Stimulated activated CD4-positive, alpha-beta T cell treated with anti-CD3 and anti-CD28 coated beads, TNF-alpha, amount 100 ng/mL, for 24 hours (primary cell): Measurements from ENCODE around the gene NUDT7.
A peak's percentile ranks its signal among the peaks of the same experiment; 100 is the strongest.

ENCODE experiments used
- DNase-seq, 3 experiments: peaks; one replicate each; pipeline ENCODE4 v3.0.0-alpha.2; 2020; ENCODE audit warnings: low read depth in 3 of 3

The NUDT7 gene

GRCh38 chr16:77722309-77723107 lies at the start of gene NUDT7:
Gene NUDT7, plus strand, starts transcription at chr16:77722514. Its CDS starts 69 bp downstream, at chr16:77722583.
- DNase-seq: peak; percentile 96 to 99 (median 99)

- DNase-seq: no peak
Measured at GRCh38 chr16:77674888-77675287, 47.4 kb upstream of the NUDT7 start.

- peak; percentile 13 to 50 (median 16) for DNase-seq
Measured at GRCh38 chr16:77675464-77676324, 46.6 kb upstream of the NUDT7 start.

GRCh38 chr16:77677129-77677528 lies 45.2 kb upstream of the NUDT7 start:
- no peak for DNase-seq

- DNase-seq: no peak
Measured at GRCh38 chr16:77679391-77679790, 42.9 kb upstream of the NUDT7 start.

- no peak for DNase-seq
Measured at GRCh38 chr16:77679901-77680300, 42.4 kb upstream of the NUDT7 start.

DNA sequence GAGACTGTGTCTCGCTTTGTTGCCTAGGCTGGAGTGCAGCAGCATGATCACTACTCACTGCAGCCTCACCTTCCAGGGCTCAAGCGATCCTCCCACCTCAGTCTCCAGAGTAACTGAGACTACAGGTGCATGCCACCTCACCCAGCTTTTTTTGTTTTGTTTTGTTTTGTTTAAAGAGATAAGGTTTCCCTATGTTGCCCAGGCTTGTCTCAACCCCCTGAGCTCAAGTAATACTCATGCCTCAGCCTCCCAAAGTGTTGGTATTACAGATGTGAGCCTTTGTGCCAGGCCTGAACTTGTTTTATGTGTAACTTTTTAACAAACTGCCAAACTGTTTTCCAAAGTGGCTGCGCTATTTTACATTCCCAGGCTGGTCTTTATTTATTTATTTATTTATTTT lies 41.8 kb upstream of the NUDT7 start:
- DNase-seq: no peak

DNA sequence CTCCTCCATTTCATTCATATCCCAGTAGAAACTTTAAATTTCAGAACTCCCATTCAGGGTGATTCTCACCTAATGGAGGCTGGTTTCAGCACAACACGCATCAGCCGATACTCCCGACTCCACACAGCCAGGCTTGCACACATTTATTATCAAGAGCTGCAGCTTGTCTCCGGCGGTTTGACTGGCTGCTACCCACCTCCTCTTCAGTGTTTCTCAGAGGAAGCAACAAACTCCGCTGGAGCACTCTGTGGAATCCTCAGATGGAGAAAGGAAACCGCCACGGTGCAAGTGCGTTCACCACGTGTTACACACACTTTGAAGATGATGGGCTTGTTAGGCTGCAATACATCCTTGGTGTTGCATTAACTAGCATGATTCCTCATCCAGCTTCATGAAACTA lies 39.7 kb upstream of the NUDT7 start:
- DNase-seq: no peak

DNA sequence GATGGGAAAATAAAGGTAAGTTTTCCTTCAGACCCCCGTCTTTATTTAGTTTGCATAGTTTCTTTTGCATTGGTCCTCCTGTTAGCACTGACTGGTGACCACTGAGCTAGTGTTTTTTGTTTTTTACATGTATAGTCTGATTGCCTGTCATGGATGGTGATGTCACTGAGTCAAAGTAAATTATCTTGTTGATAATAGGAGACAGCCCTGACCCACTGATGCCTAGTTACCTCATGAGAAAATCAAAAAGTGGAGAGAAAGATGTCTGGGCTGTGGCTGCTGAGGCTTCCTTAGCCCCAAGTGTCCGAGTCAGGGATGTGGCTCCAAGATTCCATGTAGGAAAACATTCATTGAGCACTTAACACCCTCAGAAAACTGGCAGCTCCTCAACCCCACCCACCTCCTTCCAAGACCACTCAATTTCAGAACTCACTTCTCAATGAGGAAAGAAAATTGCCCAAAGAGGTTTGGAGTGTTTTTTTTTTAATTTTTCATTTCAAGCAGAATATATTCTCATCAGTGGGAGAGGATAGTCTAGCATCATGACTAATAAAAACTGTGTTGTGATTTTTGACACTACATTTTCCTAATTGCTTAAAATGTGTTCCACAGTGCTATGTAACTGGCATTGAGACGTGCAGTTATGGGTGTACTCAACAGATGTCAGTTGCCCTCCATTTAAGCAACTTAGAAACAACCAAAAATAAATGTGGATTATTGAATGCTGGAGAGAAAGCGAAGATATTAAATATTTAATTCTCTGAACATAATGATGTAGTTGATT lies 38.7 kb upstream of the NUDT7 start:
- DNase-seq: no peak

GRCh38 chr16:77684181-77684526 lies 38.2 kb upstream of the NUDT7 start:
- no peak for DNase-seq

DNA sequence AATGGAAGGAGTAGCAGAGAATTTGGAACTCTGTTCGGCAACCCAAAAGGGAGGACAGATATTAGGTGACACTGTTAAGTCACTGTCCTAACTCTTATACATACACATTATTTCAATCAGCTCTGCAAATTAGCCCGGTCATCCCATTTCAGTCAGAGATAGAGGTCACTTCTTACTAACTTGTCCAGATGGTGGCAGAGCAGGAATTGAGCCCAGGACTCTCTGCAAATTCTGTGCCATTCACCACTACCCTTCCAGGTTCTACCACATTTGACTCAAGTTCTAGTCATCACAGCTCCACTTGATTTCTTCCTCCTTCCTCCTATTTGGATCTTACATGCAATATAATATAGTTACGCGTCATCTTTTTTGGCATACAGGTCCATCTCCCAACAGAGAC lies 35.9 kb upstream of the NUDT7 start:
- no peak for DNase-seq

DNA sequence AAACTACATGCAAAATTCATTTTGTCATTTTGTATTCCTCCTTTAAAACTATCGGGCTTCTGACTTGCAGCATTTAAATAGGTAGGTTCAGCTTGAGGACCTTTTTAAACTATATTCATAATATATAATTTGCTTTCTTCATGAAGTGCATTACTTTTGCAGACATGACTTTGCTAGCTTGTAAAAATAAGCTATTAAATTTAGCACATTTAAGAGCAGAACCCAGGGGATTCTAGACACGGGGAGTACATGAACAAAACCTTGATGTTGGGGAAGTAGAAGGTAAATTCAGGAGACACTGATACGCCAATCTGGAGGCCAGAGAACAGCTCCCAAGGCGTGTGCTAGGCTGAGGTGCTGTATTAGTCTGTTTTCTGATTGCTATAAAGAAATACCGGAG lies 32.3 kb upstream of the NUDT7 start:
- DNase-seq: no peak

- DNase-seq: no peak
Measured at GRCh38 chr16:77690416-77690815, 31.9 kb upstream of the NUDT7 start.

GRCh38 chr16:77692612-77693011 lies 29.7 kb upstream of the NUDT7 start:
- DNase-seq: no peak

DNA sequence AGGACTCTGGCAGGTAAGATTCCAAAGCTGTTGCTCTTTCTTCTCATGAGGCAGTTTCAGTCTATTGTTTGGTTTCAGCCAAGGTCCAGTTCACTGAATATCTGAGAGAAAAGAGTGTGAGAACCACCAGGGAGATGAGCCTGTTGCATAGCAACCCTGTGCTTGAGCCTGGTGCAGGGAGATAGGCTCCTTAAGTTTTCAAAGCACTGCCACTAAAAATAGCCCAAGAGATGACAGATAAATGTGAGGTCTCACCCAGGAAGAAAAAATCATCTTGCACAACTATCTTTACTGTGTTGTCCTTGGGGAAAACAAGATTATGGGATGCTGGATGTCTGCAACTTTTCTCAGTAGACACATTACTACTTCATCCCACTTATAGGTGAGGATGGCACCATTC lies 26.2 kb upstream of the NUDT7 start:
- no peak for DNase-seq

- no peak for DNase-seq
Measured at GRCh38 chr16:77700846-77701245, 21.5 kb upstream of the NUDT7 start.

DNA sequence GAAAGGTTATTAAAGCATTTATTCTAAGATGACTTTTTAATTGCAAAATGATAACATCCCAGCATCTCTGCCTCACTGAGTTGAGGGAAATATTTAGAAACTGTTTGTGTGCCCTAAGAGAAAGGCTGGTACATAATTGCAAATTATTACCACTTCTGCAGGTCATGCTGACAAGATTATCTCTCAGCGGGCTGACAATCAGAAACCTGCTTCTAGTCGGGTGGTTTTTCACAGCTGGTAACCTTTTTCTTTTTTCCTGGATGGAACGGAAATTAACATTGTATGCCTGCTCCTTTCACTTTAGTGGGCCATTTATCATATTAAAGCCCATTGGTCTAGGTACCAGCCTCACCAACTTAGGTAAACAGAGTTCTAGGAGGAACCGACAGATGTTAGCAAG lies 17.0 kb upstream of the NUDT7 start:
- DNase-seq: no peak

DNA sequence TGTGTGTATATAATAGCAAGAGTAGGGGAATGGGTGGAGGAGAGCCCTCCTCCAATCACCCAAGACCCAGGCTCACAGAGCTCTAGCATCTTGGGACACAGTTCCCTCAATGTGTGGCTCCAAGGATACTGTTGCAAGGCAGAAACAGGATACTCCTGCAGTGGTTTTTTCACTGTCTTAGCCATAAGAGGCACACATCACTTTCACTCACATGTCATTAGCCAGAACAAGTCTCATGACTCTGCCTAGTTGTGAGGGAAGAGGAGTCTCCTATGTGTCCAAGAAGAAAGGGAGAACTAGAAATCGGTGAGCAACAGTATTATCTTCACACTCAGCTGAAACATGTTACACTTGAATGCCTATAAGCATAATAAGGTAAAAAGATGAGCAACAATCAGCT lies 11.1 kb upstream of the NUDT7 start:
- DNase-seq: no peak

- no peak for DNase-seq
Measured at GRCh38 chr16:77711775-77712174, 10.5 kb upstream of the NUDT7 start.

DNA sequence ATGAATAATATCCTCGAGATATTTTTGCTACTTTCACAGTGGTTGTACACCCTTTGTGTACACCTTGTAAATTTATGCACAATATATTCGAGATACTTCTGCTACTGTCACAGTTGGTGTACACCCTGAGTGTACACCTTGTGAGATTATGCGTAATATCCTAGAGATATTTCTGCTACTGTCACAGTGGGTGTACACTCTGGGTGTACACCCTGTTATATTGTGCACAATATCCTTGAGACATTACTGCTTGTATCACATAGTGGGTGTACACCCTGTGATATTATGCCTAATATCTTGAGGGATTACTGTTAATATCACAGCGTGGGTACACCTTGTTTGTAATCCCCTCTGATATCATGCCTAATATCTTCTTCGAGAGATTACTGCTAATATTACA lies 7.2 kb upstream of the NUDT7 start:
- no peak for DNase-seq

DNA sequence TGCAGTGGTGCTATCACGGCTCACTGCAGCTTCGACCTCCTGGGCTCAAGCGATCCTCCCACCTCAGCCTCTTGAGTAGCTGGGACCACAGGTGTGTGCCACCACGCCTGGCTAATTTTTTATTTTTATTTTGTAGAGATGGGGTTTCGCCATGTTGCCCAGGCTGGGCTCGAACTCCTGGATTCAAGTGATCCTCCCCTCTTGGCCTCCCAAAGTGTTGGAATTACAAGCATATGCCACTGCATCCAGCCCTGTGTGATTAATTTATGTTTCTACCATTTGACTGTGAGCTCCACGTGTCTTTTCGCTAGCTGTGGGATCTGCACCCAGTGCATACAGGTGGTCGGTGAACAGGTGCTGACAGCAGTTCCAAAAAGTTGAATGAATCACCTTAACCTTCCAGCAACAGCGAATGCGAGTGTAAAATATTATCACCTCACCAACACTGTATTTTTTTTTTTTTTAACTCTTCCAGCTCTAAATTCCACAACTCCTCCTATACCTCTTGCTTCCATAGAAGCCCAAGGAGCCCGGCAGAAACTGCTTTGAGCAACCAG lies 484 bp upstream of the NUDT7 start:
- no peak for DNase-seq

GRCh38 chr16:77723108-77723514 lies 797 bp downstream of the NUDT7 start:
- no peak for DNase-seq
